SK-N-SH (cell line): Measurements from ENCODE around the gene DLG1.

Experiments used
- GABPA ChIP-seq: IDR thresholded peaks from 2 replicates; pipeline ENCODE4 v1.4.0; 2012; ENCODE audit warnings: low read depth, mild to moderate bottlenecking
- MXI1 ChIP-seq: IDR thresholded peaks from 2 replicates; pipeline ENCODE4 v1.6.1; 2012; ENCODE audit warnings: mild to moderate bottlenecking, low read depth, low read length, improper control_type of control experiment

DNA sequence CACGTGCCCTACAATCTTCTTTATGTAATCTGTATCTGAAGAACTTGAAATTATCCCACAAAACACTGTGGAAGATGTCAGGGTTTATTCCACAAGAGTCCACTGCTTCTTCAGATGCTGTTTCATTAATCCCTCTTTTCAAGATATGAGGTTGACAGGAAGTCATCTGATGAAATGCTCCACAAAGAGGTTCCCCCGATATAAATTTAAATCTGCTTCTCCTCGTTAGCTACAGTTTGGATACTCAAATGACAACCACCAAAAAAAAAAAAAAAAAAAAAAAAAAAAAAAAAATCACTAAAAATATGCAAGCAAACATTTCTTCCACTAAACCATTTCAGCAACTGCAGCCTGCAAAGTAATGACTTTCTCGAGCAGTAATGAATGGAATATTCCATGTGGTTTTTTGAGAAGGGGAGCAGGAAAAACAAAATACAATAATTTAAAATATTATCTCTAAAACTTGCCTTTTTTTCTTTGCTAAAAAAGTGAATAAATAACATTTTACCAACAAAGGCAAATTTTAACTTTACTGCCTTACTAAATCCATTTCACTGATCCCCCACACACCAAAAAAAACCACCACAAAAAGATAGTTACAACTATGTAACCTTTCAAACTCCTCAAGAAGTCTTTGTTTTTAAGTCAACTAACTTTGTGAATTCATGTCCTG, 37.8 kb downstream of the DLG1 start:
- TF ChIP-seq MXI1 (no peak), GABPA (no peak)
